SK-N-SH (cell line): Measurements from ENCODE around the gene BRD3. TPM values are rescaled to one million over a fixed set of nuclear protein-coding genes. Genes with fewer than 3 reads are reported as not detected.

Source experiments
- CTCF ChIA-PET: fragments of 300-600, 350-600 bp; formaldehyde crosslinking; extraction: SDS; loops from one replicate; lab custom pipeline; 2021; lab: Yijun Ruan, JAX
- POLR2A ChIA-PET: fragments of 350-600 bp; sonication (Branson Sonifier 250); formaldehyde crosslinking; extraction: SDS; loops from one replicate; lab custom pipeline; 2020; ENCODE audit warnings: antibody characterized with exemption, inconsistent platforms; lab: Yijun Ruan, JAX
- DNase-seq: peaks from one replicate; pipeline ENCODE4 v3.0.0; 2012
- H2AFZ ChIP-seq: fragments of 200-600 bp; sonication (generic); 2 replicates; pipeline ENCODE4 v1.8.1; 2016; ENCODE audit warnings: antibody characterized with exemption, mild to moderate bottlenecking, low read depth
- H3F3A ChIP-seq: fragments of 200-600 bp; sonication (generic); replicated peaks from 2 replicates; pipeline ENCODE3; 2016; ENCODE audit warnings: antibody characterized with exemption, mild to moderate bottlenecking; ENCODE audit not compliant: insufficient read depth
- H3K27ac ChIP-seq, 2 experiments: fragments of 200-500 bp in 1 of 2; fragments of 200-600 bp in 1 of 2; sonication (Bioruptor generic) in 1 of 2; sonication (generic), shearing (Covaris generic) in 1 of 2; 2 replicates each; pipeline versions ENCODE4 v1.5.1 to v1.6.1; 2014 to 2016; ENCODE audit warnings: low read depth in 2 of 2, inconsistent platforms in 1 of 2, low read length in 1 of 2, mild to moderate bottlenecking in 1 of 2, mixed read lengths in 1 of 2
- H3K27me3 ChIP-seq: fragments of 200-600 bp; sonication (generic), shearing (Covaris generic); 2 replicates; pipeline ENCODE4 v1.6.1; 2016; ENCODE audit warnings: mixed run types; ENCODE audit not compliant: insufficient read depth
- H3K36me3 ChIP-seq, 2 experiments: fragments of 200-500 bp in 1 of 2; fragments of 200-600 bp in 1 of 2; sonication (Bioruptor generic) in 1 of 2; sonication (generic) in 1 of 2; replicated peaks in 1 of 2; 2 replicates each; pipeline versions ENCODE3 to v1.5.1; 2014 to 2016; ENCODE audit warnings: low read length in 1 of 2, mild to moderate bottlenecking in 1 of 2; ENCODE audit not compliant: insufficient read depth in 2 of 2, control insufficient read depth in 1 of 2
- H3K4me1 ChIP-seq, 2 experiments: fragments of 200-500 bp in 1 of 2; fragments of 200-600 bp in 1 of 2; sonication (Bioruptor generic) in 1 of 2; sonication (generic), shearing (Covaris generic) in 1 of 2; 2 replicates each; pipeline versions ENCODE4 v1.5.1 to v1.6.1; 2014 to 2016; ENCODE audit warnings: low read depth in 1 of 2, low read length in 1 of 2, mixed run types in 1 of 2; ENCODE audit not compliant: insufficient read depth in 2 of 2, control insufficient read depth in 1 of 2
- H3K4me2 ChIP-seq: fragments of 200-600 bp; sonication (generic), shearing (Covaris generic); 2 replicates; pipeline ENCODE4 v1.6.1; 2017; ENCODE audit warnings: mixed run types
- H3K4me3 ChIP-seq, 2 experiments: fragments of 200-500 bp in 1 of 2; fragments of 200-600 bp in 1 of 2; sonication (Bioruptor generic) in 1 of 2; sonication (generic), shearing (Covaris generic) in 1 of 2; 2 replicates each; pipeline versions ENCODE4 v1.5.1 to v1.8.1; 2014 to 2016; ENCODE audit warnings: low read depth in 2 of 2, inconsistent platforms in 1 of 2, low read length in 1 of 2, mild to moderate bottlenecking in 1 of 2, mixed read lengths in 1 of 2, moderate library complexity in 1 of 2
- H3K79me2 ChIP-seq: fragments of 200-600 bp; sonication (generic); 2 replicates; pipeline ENCODE4 v1.8.1; 2017; ENCODE audit warnings: mild to moderate bottlenecking; ENCODE audit not compliant: insufficient read depth
- H3K9ac ChIP-seq: fragments of 200-600 bp; sonication (generic); 2 replicates; pipeline ENCODE4 v1.6.1; 2017; ENCODE audit warnings: mixed run types
- H3K9me2 ChIP-seq: fragments of 200-600 bp; sonication (generic); 2 replicates; pipeline ENCODE4 v1.6.1; 2017; ENCODE audit warnings: mixed run types
- H3K9me3 ChIP-seq: fragments of 200-600 bp; sonication (generic); 2 replicates; pipeline ENCODE4 v1.6.1; 2017; ENCODE audit warnings: mixed run types, mild to moderate bottlenecking, moderate library complexity
- H4K20me1 ChIP-seq: fragments of 200-600 bp; sonication (generic); 2 replicates; pipeline ENCODE4 v1.6.1; 2017; ENCODE audit warnings: mild to moderate bottlenecking, mixed run types; ENCODE audit not compliant: insufficient read depth
- ELF1 ChIP-seq: IDR thresholded peaks from 2 replicates; pipeline ENCODE4 v1.4.0; 2012
- EZH2phosphoT487 ChIP-seq: fragments of 200-600 bp; sonication (generic); IDR thresholded peaks from 2 replicates; pipeline ENCODE4 v1.6.1; 2017; ENCODE audit warnings: low read depth, mixed run types, mild to moderate bottlenecking, antibody characterized with exemption, moderate library complexity, borderline replicate concordance
- FOSL2 ChIP-seq: IDR thresholded peaks from 2 replicates; pipeline ENCODE4 v1.4.0; 2012; ENCODE audit warnings: low read depth, mild to moderate bottlenecking, moderate library complexity, borderline replicate concordance
- FOXJ3 ChIP-seq: sonication (generic); formaldehyde crosslinking; IDR thresholded peaks from 2 replicates; pipeline ENCODE4 v1.5.1; 2020; ENCODE audit warnings: mild to moderate bottlenecking, missing genetic modification reagents
- FOXM1 ChIP-seq: IDR thresholded peaks from 2 replicates; pipeline ENCODE4 v1.4.0; 2012; ENCODE audit warnings: low read depth, mild to moderate bottlenecking
- GATA2 ChIP-seq: sonication (generic); formaldehyde crosslinking; IDR thresholded peaks from 2 replicates; pipeline ENCODE4 v1.5.0; 2020; ENCODE audit warnings: mild to moderate bottlenecking, missing genetic modification reagents
- IRF3 ChIP-seq: fragments of 150-350 bp; IDR thresholded peaks from 2 replicates; pipeline ENCODE4 v1.6.1; 2016; ENCODE audit warnings: mild to moderate bottlenecking, low read depth, low read length
- JUND ChIP-seq: IDR thresholded peaks from 2 replicates; pipeline ENCODE4 v1.4.0; 2012
- PBX3 ChIP-seq: IDR thresholded peaks from 2 replicates; pipeline ENCODE4; 2012
- RCOR1 ChIP-seq: fragments of 150-350 bp; IDR thresholded peaks from 2 replicates; pipeline ENCODE4 v1.6.1; 2017; ENCODE audit warnings: antibody characterized with exemption, low read length
- SIN3A ChIP-seq: IDR thresholded peaks from 2 replicates; pipeline ENCODE4 v1.6.1; 2012; ENCODE audit warnings: low read depth, mild to moderate bottlenecking, low read length, moderate library complexity, borderline replicate concordance
- SMC3 ChIP-seq: IDR thresholded peaks from 2 replicates; pipeline ENCODE4 v1.6.1; 2012; ENCODE audit warnings: low read depth, low read length, improper control_type of control experiment
- YY1 ChIP-seq: IDR thresholded peaks from 2 replicates; pipeline ENCODE4 v1.4.0; 2012; ENCODE audit warnings: low read depth, mild to moderate bottlenecking
- WGBS: methylation state at CpG from one replicate; pipeline ENCODE4 v1.1.6; 2017; ENCODE audit warnings: low lambda C conversion rate; 5-methylcytosine and 5-hydroxymethylcytosine counted together
- polyA plus RNA-seq, 3 experiments: library from polyadenylated mRNA; depleted of rRNA; stranded (reverse); fragments of >200 nt; gene quantifications; 2 replicates each; pipeline ENCODE4 v1.2.3, GENCODE V29; 2012
- TF ChIP-seq, protein P1 (sequence below): IDR thresholded peaks from 2 replicates; pipeline ENCODE4 v1.4.0; 2012; ENCODE audit warnings: low read depth, borderline replicate concordance
- TF ChIP-seq, protein P2 (sequence below): IDR thresholded peaks from 2 replicates; pipeline ENCODE4 v1.4.0; 2012; ENCODE audit warnings: low read depth
- TF ChIP-seq, protein P3 (sequence below): IDR thresholded peaks from 2 replicates; pipeline ENCODE4 v1.6.1; 2012; ENCODE audit warnings: mild to moderate bottlenecking, low read depth, low read length, moderate library complexity

BRD3 gene
- polyA plus RNA-seq, 1 of the 3 experiments (the other 2 are of a cell fraction), result 11.4 TPM

- TF ChIP-seq, protein P1, sequence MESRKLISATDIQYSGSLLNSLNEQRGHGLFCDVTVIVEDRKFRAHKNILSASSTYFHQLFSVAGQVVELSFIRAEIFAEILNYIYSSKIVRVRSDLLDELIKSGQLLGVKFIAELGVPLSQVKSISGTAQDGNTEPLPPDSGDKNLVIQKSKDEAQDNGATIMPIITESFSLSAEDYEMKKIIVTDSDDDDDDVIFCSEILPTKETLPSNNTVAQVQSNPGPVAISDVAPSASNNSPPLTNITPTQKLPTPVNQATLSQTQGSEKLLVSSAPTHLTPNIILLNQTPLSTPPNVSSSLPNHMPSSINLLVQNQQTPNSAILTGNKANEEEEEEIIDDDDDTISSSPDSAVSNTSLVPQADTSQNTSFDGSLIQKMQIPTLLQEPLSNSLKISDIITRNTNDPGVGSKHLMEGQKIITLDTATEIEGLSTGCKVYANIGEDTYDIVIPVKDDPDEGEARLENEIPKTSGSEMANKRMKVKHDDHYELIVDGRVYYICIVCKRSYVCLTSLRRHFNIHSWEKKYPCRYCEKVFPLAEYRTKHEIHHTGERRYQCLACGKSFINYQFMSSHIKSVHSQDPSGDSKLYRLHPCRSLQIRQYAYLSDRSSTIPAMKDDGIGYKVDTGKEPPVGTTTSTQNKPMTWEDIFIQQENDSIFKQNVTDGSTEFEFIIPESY, result no peak
- TF ChIP-seq SMC3 (no peak), EZH2phosphoT487 (no peak), ELF1 (no peak), FOXJ3 (CRISPR knock-in tag) (no peak), PBX3 (no peak), FOSL2 (no peak), YY1 (no peak), FOXM1 (no peak), RCOR1 (no peak), GATA2 (CRISPR knock-in tag) (no peak), IRF3 (no peak), JUND (no peak), SIN3A (no peak)
- TF ChIP-seq, protein P2, sequence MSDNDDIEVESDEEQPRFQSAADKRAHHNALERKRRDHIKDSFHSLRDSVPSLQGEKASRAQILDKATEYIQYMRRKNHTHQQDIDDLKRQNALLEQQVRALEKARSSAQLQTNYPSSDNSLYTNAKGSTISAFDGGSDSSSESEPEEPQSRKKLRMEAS, result no peak
- TF ChIP-seq, protein P3, sequence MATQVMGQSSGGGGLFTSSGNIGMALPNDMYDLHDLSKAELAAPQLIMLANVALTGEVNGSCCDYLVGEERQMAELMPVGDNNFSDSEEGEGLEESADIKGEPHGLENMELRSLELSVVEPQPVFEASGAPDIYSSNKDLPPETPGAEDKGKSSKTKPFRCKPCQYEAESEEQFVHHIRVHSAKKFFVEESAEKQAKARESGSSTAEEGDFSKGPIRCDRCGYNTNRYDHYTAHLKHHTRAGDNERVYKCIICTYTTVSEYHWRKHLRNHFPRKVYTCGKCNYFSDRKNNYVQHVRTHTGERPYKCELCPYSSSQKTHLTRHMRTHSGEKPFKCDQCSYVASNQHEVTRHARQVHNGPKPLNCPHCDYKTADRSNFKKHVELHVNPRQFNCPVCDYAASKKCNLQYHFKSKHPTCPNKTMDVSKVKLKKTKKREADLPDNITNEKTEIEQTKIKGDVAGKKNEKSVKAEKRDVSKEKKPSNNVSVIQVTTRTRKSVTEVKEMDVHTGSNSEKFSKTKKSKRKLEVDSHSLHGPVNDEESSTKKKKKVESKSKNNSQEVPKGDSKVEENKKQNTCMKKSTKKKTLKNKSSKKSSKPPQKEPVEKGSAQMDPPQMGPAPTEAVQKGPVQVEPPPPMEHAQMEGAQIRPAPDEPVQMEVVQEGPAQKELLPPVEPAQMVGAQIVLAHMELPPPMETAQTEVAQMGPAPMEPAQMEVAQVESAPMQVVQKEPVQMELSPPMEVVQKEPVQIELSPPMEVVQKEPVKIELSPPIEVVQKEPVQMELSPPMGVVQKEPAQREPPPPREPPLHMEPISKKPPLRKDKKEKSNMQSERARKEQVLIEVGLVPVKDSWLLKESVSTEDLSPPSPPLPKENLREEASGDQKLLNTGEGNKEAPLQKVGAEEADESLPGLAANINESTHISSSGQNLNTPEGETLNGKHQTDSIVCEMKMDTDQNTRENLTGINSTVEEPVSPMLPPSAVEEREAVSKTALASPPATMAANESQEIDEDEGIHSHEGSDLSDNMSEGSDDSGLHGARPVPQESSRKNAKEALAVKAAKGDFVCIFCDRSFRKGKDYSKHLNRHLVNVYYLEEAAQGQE, result no peak
- TF ChIP-seq, all 33 proteins: peak for 0
- peaks cover 18 to 61% of the 10 kb centered on the region in 2 experiments for H3K36me3 ChIP-seq
- H3K79me2 ChIP-seq, result no peaks in the 10 kb centered on the region
- no peaks in the 10 kb centered on the region for H3K9me2 ChIP-seq
- 81% methylated on average over 7 of the region's 11 CpGs for WGBS
- H3K4me3 ChIP-seq, result no peak overlapping the region
- POLR2A ChIA-PET, result no interaction called here
- no peak overlapping the region for H2AFZ ChIP-seq
- peaks cover 0 to 18% of the 10 kb centered on the region in 2 experiments; a peak in 1 of 4 replicates for H3K4me1 ChIP-seq
- H3F3A ChIP-seq, result no peaks in the 10 kb centered on the region
- H3K27me3 ChIP-seq, result no peaks in the 10 kb centered on the region
- no peak overlapping the region for H3K9ac ChIP-seq
- DNase-seq, result no peak
- H4K20me1 ChIP-seq, result no peaks in the 10 kb centered on the region
- H3K4me2 ChIP-seq, result no peak overlapping the region
- CTCF ChIA-PET, result interaction anchor here (0.9 to 1.5 kb wide), 2 partner anchors 17 to 21 kb away, joined by 3 read pairs; no protein-coding TSS in a partner anchor
- H3K9me3 ChIP-seq, result no peaks in the 10 kb centered on the region
- H3K27ac ChIP-seq, result no peak overlapping the region
Observed at GRCh38 chr9:134043531-134043988, 24.3 kb downstream of the BRD3 start.
